BLaER1 (cell line): ENCODE data around the gene SELP.

ENCODE experiments used
- H3K27ac ChIP-seq: shearing (Covaris generic); formaldehyde crosslinking; 2 replicates; pipeline ENCODE4 v1.8.1; 2022
- H3K27me3 ChIP-seq: shearing (Covaris generic); formaldehyde crosslinking; 2 replicates; pipeline ENCODE4 v1.8.1; 2022
- H3K36me3 ChIP-seq: shearing (Covaris generic); formaldehyde crosslinking; 2 replicates; pipeline ENCODE4 v1.8.1; 2022
- H3K4me1 ChIP-seq: shearing (Covaris generic); formaldehyde crosslinking; 2 replicates; pipeline ENCODE4 v1.8.1; 2022
- H3K4me2 ChIP-seq: shearing (Covaris generic); formaldehyde crosslinking; 2 replicates; pipeline ENCODE4 v1.8.1; 2022
- H3K4me3 ChIP-seq: shearing (Covaris generic); formaldehyde crosslinking; 2 replicates; pipeline ENCODE4 v1.8.1; 2022
- H3K9ac ChIP-seq: shearing (Covaris generic); formaldehyde crosslinking; 2 replicates; pipeline ENCODE4 v1.8.1; 2022
- H3K9me3 ChIP-seq: shearing (Covaris generic); formaldehyde crosslinking; 2 replicates; pipeline ENCODE4 v1.8.1; 2022
- H4K20me1 ChIP-seq: shearing (Covaris generic); formaldehyde crosslinking; 2 replicates; pipeline ENCODE4 v1.8.1; 2022
- Cebpa-rat ChIP-seq: shearing (Covaris generic); IDR thresholded peaks from 2 replicates; pipeline ENCODE4 v1.8.1; 2022

The SELP gene

DNA sequence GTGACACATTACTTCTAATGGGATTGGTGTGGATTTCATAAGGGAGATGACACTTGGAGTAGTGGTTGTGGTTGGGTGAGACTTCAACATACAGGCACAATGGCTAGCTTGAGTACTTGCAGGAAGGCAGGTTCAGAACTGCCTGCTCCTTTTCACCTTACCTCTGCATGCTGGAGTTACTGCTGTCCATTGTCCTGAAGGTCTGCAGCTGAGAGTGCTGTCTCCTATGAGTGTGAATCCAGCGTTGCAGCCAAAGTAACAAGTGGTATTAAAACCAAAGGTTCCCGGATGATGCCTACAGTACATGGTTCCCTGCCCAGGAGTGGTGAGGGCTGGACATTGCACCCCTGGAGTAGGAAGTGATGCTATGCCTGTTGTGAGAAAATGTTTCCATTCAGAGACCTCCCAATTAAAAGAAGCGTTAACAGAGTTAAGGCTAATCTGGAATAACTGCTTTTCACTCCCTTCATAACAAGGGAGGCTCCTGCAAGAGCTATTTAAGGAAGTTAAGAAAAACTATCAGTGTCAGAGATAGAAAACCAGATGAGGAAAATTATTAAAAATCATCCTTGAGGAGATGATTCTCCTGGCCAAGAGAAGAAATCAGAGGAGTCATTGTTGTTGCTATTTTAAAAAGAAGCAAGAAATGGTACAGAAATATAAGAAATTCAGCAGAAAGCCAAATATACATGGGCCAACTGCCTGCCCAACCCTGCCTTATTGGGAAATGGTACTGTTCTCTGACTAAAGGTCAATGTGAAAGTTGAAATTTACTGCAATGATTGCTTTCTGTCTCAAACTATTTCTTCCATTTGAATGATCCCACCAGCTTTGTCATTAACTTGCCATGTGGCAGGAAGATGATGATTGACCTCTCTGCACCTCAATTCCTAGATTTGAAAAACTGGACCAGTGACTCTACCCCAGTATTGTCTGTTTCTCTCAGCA, 33.9 kb downstream of the SELP start:
- no peak for TF ChIP-seq Cebpa-rat
- Histone ChIP-seq H3K9ac (no peak overlapping the region), H3K36me3 (no peaks in the 10 kb centered on the region), H3K9me3 (no peaks in the 10 kb centered on the region), H3K4me1 (no peaks in the 10 kb centered on the region), H3K27ac (no peak overlapping the region), H3K27me3 (no peaks in the 10 kb centered on the region), H3K4me2 (no peak overlapping the region), H3K4me3 (no peak overlapping the region), H4K20me1 (no peaks in the 10 kb centered on the region)

DNA sequence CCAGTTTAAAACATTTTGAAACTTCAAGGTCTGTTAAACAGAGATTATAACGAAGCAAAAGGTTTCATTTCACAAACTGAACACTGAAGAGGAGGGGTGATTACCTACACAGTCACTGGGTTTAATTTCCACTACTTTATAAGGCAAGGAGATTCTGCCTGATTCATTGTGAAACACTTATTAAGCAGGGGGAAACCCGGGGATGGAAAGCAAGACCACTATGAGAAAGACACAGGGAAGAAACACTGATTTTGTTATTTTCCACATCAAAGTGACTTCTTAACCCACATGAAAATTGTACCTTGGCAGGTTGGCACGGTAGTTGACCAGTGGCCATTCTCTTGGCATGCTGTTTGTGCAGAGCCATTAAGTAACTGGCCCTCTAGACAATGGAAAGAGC, 35.5 kb downstream of the SELP start:
- no peak overlapping the region for H3K4me3 ChIP-seq
- TF ChIP-seq Cebpa-rat = no peak
- no peaks in the 10 kb centered on the region for H3K36me3 ChIP-seq

DNA sequence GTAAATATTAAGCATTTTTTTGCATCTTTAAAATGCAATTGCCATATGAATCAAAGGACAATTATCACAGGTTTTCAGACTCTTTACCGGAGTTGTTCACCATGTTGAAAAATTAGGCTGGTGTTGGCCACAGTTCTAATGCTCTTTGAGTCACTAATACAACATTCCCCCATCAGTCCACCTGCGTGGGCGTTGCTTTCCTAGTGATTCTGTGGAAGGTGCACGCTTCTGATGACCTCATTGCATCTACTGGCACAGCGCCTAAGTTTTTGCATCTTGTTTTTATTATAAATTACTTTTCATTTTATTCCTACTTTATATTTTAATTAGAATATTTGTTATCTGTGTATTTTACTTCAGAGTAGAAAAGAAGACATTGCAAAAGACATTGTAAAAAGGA, 39.0 kb downstream of the SELP start:
- no peak overlapping the region for H3K4me3 ChIP-seq
- no peak overlapping the region for H3K27ac ChIP-seq
- H4K20me1 ChIP-seq = no peaks in the 10 kb centered on the region
- no peaks in the 10 kb centered on the region for H3K27me3 ChIP-seq
- H3K9ac ChIP-seq = no peak overlapping the region
- TF ChIP-seq Cebpa-rat = no peak
- no peak overlapping the region for H3K4me2 ChIP-seq
- no peaks in the 10 kb centered on the region for H3K36me3 ChIP-seq
- no peaks in the 10 kb centered on the region for H3K4me1 ChIP-seq
- no peaks in the 10 kb centered on the region for H3K9me3 ChIP-seq

More for the DNA sequence above, 35.5 kb downstream of the SELP start:
- Histone ChIP-seq H3K9me3 (no peaks in the 10 kb centered on the region), H4K20me1 (no peaks in the 10 kb centered on the region), H3K9ac (no peak overlapping the region), H3K4me1 (no peaks in the 10 kb centered on the region), H3K4me2 (no peak overlapping the region), H3K27ac (no peak overlapping the region), H3K27me3 (no peaks in the 10 kb centered on the region)

DNA sequence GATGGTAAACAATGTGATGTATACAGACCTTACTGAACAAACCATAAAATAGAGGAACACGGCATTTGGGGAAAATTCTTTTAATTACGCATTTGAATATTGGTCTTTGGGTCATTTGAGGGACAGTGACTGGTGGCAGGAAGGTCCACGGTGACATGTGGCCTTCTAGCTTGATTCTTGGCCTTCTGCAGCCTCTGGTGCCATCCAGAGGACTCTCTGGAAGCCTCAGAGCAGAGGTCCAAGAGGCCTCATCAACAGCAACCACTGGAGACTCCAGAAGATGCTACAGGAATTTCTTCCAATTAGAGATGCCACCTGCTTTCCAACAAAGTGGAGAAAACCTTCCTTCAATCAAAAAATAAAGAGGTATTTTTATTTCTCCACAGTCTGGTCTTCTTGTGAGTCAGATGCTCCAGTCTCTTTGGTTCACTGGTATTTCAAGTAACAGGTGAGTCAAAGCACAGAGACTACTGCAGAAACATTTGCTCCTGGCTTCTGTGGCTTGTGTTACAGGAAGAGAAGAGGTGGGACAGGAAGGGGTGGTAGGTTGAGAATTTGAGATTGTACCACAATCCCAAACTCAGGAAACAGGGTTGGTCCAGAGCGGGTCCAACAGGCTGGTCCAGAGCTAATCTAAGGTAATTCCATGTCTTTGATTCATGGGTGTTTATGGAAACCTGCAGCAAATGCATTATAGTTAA, 41.0 kb downstream of the SELP start:
- H3K27ac ChIP-seq = no peak overlapping the region
- no peak for TF ChIP-seq Cebpa-rat
- no peaks in the 10 kb centered on the region for H3K4me1 ChIP-seq
- no peak overlapping the region for H3K4me3 ChIP-seq
- H3K27me3 ChIP-seq = no peaks in the 10 kb centered on the region
- no peaks in the 10 kb centered on the region for H4K20me1 ChIP-seq
- H3K36me3 ChIP-seq = no peaks in the 10 kb centered on the region
- no peak overlapping the region for H3K9ac ChIP-seq
- no peaks in the 10 kb centered on the region for H3K9me3 ChIP-seq
- H3K4me2 ChIP-seq = no peak overlapping the region

DNA sequence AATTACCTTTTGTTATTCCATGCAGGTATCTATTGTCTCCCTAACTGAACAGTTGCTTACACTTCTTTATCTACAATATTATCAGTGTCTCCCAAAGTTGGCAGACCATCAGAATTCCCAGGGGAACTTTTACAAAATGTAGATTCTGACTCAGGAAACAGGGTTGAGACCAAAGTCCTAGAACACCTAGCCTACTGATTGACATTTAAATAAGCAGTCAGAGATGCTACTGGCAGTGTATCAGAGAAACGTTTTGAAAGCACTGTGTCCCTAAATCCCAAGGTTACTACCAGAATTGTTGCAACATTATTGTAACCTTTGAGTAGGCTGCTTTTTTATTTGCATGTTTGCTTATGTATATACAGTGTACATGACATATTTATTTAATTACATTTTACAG, 41.8 kb downstream of the SELP start:
- Histone ChIP-seq H3K4me3 (no peak overlapping the region), H3K27ac (no peak overlapping the region), H3K27me3 (no peaks in the 10 kb centered on the region), H4K20me1 (no peaks in the 10 kb centered on the region), H3K9ac (no peak overlapping the region), H3K4me1 (no peaks in the 10 kb centered on the region), H3K9me3 (no peaks in the 10 kb centered on the region), H3K36me3 (no peaks in the 10 kb centered on the region), H3K4me2 (no peak overlapping the region)
- no peak for TF ChIP-seq Cebpa-rat

DNA sequence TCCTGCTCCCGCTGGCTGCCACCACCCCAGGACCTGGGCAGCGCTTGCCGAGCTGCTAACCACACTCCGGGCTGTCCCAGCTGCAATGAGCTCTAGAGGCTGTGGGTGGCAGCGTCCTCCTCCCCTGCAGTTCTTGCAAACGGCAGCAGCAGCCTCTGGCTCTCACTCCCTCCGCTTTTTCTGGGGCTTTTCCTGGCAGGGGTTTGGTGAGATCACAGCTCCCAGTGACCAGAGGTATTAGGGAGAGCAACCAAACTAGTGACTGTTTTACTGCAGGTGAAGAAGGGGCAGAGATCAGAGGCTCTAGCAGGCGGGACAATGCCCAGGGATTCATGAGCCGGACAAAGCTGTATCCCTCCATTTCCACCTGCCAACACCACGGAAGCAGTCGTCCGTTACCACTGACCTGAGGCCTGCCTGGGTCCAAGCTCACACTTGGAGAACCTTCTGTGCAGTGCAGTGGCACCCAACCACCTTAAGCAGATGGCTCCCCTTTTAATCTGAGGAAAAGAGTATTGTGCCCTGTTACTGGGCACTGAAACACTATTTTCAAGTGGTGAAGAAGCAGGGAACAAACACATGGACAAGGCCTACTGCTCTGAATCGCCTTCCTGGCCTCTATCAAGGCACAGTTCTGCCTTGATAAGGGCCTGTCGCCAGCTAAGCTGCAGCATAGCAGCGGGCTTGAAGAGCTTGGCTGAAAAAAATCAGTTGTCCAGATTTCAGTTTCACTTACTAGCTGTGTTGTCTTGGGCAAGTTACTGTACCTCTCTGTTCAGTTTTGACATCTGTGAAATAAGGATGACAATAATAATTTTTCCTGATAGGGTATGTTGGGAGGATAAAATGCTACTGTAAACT, 43.3 kb downstream of the SELP start, which contains the start of gene F5:
Gene F5, minus strand, starts transcription at position 87 of the 861 bp plus-strand sequence. CDS start 95 bp downstream, outside the sequence.
- no peak within 1 kb of the TSS for H3K4me2 ChIP-seq
- no peak within 1 kb of the TSS for H3K4me3 ChIP-seq
- TF ChIP-seq Cebpa-rat = no peak
- no peaks in the 10 kb centered on the region for H3K4me1 ChIP-seq
- no peaks in the 10 kb centered on the region for H3K9me3 ChIP-seq
- no peak within 1 kb of the TSS for H3K27ac ChIP-seq
- H4K20me1 ChIP-seq = no peaks in the 10 kb centered on the region
- no peaks in the 10 kb centered on the region for H3K27me3 ChIP-seq
- H3K36me3 ChIP-seq = no peaks in the 10 kb centered on the region
- H3K9ac ChIP-seq = no peak within 1 kb of the TSS

DNA sequence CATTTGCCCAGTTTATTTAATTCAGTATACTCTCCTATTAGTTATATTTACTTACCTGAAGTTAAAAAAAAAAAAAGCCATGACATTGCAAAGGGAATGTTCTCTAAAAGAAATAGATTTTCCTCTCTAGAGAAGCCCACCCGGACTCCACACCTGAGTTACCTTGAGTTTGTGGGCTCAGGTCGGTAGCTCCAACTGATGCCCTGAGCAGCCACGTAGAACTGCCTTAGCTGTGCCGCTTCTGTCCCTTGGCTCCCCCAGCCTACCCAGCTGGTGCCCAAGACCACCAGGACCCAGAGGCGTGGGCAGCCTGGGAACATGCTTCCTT, 43.9 kb downstream of the SELP start:
- H3K27me3 ChIP-seq = no peaks in the 10 kb centered on the region
- H4K20me1 ChIP-seq = no peaks in the 10 kb centered on the region
- H3K4me1 ChIP-seq = no peaks in the 10 kb centered on the region
- H3K27ac ChIP-seq = no peak overlapping the region
- H3K9ac ChIP-seq = no peak overlapping the region
- no peaks in the 10 kb centered on the region for H3K9me3 ChIP-seq
- H3K36me3 ChIP-seq = no peaks in the 10 kb centered on the region
- TF ChIP-seq Cebpa-rat = no peak
- H3K4me3 ChIP-seq = no peak overlapping the region
- H3K4me2 ChIP-seq = no peak overlapping the region

DNA sequence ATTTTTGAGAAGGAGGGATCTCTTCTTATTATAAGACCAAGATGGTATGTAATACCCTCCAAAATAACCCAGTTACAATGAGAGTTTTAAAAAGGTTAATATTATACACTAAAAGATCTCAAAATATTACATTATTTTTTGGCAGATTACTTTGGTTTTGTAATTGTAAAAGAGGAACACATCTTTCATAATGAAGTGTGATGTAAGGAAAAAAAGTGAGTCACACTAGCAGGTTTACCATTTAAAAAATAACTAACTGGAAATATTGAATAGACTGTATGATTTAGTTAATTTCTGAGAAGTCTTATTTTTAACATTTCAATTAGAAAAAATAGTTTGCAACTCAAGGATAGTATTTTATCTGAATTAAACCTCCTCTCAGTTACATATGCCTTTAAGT, 44.7 kb downstream of the SELP start:
- no peak overlapping the region for H3K9ac ChIP-seq
- no peaks in the 10 kb centered on the region for H3K9me3 ChIP-seq
- H4K20me1 ChIP-seq = no peaks in the 10 kb centered on the region
- H3K27me3 ChIP-seq = no peaks in the 10 kb centered on the region
- no peak overlapping the region for H3K4me3 ChIP-seq
- H3K4me2 ChIP-seq = no peak overlapping the region
- no peak overlapping the region for H3K27ac ChIP-seq
- no peaks in the 10 kb centered on the region for H3K36me3 ChIP-seq
- TF ChIP-seq Cebpa-rat = no peak
- no peaks in the 10 kb centered on the region for H3K4me1 ChIP-seq

DNA sequence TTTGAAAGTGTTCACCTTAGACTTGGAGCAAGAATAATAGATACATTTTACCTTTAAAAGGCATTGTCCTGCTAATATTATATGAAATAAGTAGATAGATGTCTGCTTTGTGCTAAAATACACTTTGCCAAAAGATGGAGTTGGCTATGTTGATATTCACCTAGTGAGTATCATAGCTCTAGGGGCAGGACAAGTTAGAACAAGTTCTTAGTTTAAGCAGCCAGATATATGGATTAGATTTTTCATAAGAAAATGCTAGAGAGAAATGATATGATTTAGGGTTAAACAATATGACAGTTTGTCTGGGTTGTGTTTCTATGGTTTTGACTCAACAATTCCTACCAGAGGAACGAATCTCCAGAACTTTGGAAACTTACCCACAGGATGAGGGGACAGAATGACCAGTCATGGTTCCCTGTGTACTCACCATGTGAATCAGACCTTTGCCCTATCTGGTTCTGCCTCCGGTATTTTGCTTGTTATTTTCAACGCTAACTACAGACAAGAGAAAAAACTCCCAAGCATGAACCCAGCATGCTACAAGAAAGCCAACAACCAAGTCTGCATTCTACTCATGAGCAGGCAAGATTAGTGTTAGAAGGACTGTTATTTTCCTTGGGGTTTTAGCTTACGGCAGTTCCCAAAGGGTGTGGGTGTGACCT, 45.3 kb downstream of the SELP start:
- H3K4me1 ChIP-seq = no peaks in the 10 kb centered on the region
- no peaks in the 10 kb centered on the region for H3K36me3 ChIP-seq
- H3K4me2 ChIP-seq = no peak overlapping the region
- H4K20me1 ChIP-seq = no peaks in the 10 kb centered on the region
- no peak overlapping the region for H3K27ac ChIP-seq
- no peak overlapping the region for H3K9ac ChIP-seq
- H3K27me3 ChIP-seq = no peaks in the 10 kb centered on the region
- H3K4me3 ChIP-seq = no peak overlapping the region
- no peak for TF ChIP-seq Cebpa-rat
- H3K9me3 ChIP-seq = no peaks in the 10 kb centered on the region
